HepG2 (cell line): ENCODE measurements around the gene CHTF18. TPM values are rescaled to one million over a fixed set of nuclear protein-coding genes. Genes with fewer than 3 reads are reported as not detected.
A peak's percentile ranks its signal among the peaks of the same experiment; 100 is the strongest.
"Not testable (repeated sequence)": the region's sequence is repeated elsewhere in the genome, so short reads cannot be mapped to it uniquely, and the experiment has no call there.

ENCODE experiments used
- ATAC-seq: fragments of 200-7000 bp; cut with Tn5 transposase; 3 replicates; pipeline ENCODE4 v1.9.1; 2020; ENCODE audit warnings: mild to moderate bottlenecking, moderate library complexity
- BruUV-seq: library from RNA; stranded (reverse); fragments of 400-500 nt; replicated peaks from 2 replicates; lab custom pipeline; 2021; lab: Mats Ljungman, UMichigan
- CTCF ChIA-PET: fragments of 300-600 bp; formaldehyde crosslinking; extraction: SDS; loops from one replicate; lab custom pipeline; 2021; ENCODE audit warnings: low total read pairs, inconsistent platforms, low intra/inter-chr PET ratio; lab: Yijun Ruan, JAX
- POLR2A ChIA-PET: fragments of 350-600 bp; sonication (Branson Sonifier 250); formaldehyde crosslinking; loops from one replicate; lab custom pipeline; 2020; ENCODE audit warnings: antibody characterized with exemption, inconsistent platforms; lab: Yijun Ruan, JAX
- DNase-seq: peaks from one replicate; pipeline ENCODE4 v3.0.0-alpha.2; 2015; ENCODE audit warnings: low spot score
- FAIRE-seq: peaks from 3 replicates; lab custom pipeline; 2011; peaks lifted over from hg19 to GRCh38; lab: Jason Lieb, UNC
- H2AFZ ChIP-seq: one replicate; pipeline ENCODE4 v1.6.1; 2011; ENCODE audit warnings: low read length, inconsistent platforms
- H3K27ac ChIP-seq: fragments of 300-600 bp; 3 replicates; pipeline ENCODE4 v1.8.0; 2011; ENCODE audit warnings: mixed run types, mild to moderate bottlenecking, mixed read lengths, low read length, inconsistent platforms; ENCODE audit not compliant: insufficient read depth; ENCODE audit errors: extremely low read length
- H3K27me3 ChIP-seq, 2 experiments: fragments of 200-600 bp in 1 of 2; 2 replicates in 1 of 2; 3 replicates in 1 of 2; pipeline versions ENCODE4 v1.6.0 to v1.8.0; 2011; ENCODE audit warnings: low read length in 2 of 2, mild to moderate bottlenecking in 2 of 2, moderate library complexity in 2 of 2, inconsistent platforms in 1 of 2; ENCODE audit not compliant: insufficient read depth in 2 of 2, control insufficient read depth in 1 of 2
- H3K36me3 ChIP-seq, 2 experiments: fragments of 200-600 bp in 1 of 2; replicated peaks in 1 of 2; 2 replicates in 1 of 2; 3 replicates in 1 of 2; pipeline versions ENCODE4 v1.5.1 to v1.8.0; 2011; ENCODE audit warnings: low read length in 2 of 2, inconsistent platforms in 1 of 2; ENCODE audit not compliant: insufficient read depth in 2 of 2, control insufficient read depth in 1 of 2
- H3K4me1 ChIP-seq: 2 replicates; pipeline ENCODE4 v1.5.1; 2012; ENCODE audit warnings: low read length, inconsistent platforms; ENCODE audit not compliant: insufficient read depth
- H3K4me2 ChIP-seq: 2 replicates; pipeline ENCODE4 v1.6.0; 2011; ENCODE audit warnings: low read depth, low read length, inconsistent platforms
- H3K4me3 ChIP-seq, 3 experiments: fragments of 200-600 bp in 1 of 3; sonication (generic), shearing (Covaris generic) in 1 of 3; replicated peaks in 1 of 3; 2 replicates each; pipeline ENCODE4 v1.5.1; 2011 to 2016; ENCODE audit warnings: low read length in 3 of 3, inconsistent platforms in 2 of 3, low read depth in 2 of 3, mild to moderate bottlenecking in 2 of 3, control low read depth in 1 of 3, mixed read lengths in 1 of 3; ENCODE audit not compliant: insufficient read depth in 1 of 3
- H3K79me2 ChIP-seq: one replicate; pipeline ENCODE4 v1.6.1; 2011; ENCODE audit warnings: low read length, inconsistent platforms; ENCODE audit not compliant: insufficient read depth
- H3K9ac ChIP-seq: 2 replicates; pipeline ENCODE4 v1.6.0; 2011; ENCODE audit warnings: mild to moderate bottlenecking, low read depth, low read length, inconsistent platforms; ENCODE audit not compliant: insufficient read depth
- H3K9me3 ChIP-seq: 2 replicates; pipeline ENCODE4 v1.5.1; 2012; ENCODE audit warnings: mild to moderate bottlenecking, low read length
- H4K20me1 ChIP-seq: 2 replicates; pipeline ENCODE4 v1.6.0; 2011; ENCODE audit warnings: inconsistent platforms, mild to moderate bottlenecking, low read length, moderate library complexity; ENCODE audit not compliant: insufficient read depth
- ELF1 ChIP-seq: sonication (generic); formaldehyde crosslinking; IDR thresholded peaks from 2 replicates; pipeline ENCODE4 v1.4.0; 2020; ENCODE audit warnings: missing genetic modification reagents
- PRDM15 ChIP-seq: sonication (generic); formaldehyde crosslinking; IDR thresholded peaks from 2 replicates; pipeline ENCODE4 v1.4.0; 2020; ENCODE audit warnings: missing genetic modification reagents
- ZNF883 ChIP-seq: sonication (generic); formaldehyde crosslinking; IDR thresholded peaks from 2 replicates; pipeline ENCODE4 v1.5.1; 2020; ENCODE audit warnings: mild to moderate bottlenecking, missing genetic modification reagents; ENCODE audit errors: not compliant biosample characterization
- ZSCAN12 ChIP-seq: sonication (generic); formaldehyde crosslinking; IDR thresholded peaks from 2 replicates; pipeline ENCODE4 v1.9.0; 2021; ENCODE audit warnings: mild to moderate bottlenecking, missing genetic modification reagents
- WGBS: methylation state at CpG from one replicate; pipeline ENCODE4 v1.1.6; 2017; ENCODE audit warnings: low lambda C conversion rate; 5-methylcytosine and 5-hydroxymethylcytosine counted together
- in situ Hi-C: cut with HindIII; loops from 2 replicates; pipeline ENCODE4 v1.10.0; 2017; ENCODE audit warnings: low pct_unique_long_range_greater_than_20kb; ENCODE audit not compliant: extremely low pct_ligation_motif_present
- intact Hi-C: fragments of 100-400 bp; cut with micrococcal nuclease; formaldehyde crosslinking; loops from one replicate; pipeline ENCODE4 v1.10.0; 2022; ENCODE audit not compliant: unreplicated experiment
- polyA plus RNA-seq, 8 experiments: library from polyadenylated mRNA; depleted of rRNA in 3 of 8; stranded (reverse) in 7 of 8; unstranded in 1 of 8; fragments of >200 nt; fragmentation: Illumina TruSeq in 4 of 8; extraction: Trizol in 4 of 8; gene quantifications; 2 replicates each; pipeline versions ENCODE4 v1.2.1 to v1.2.3, GENCODE V29; 2011 to 2016; ENCODE audit warnings: low read depth in 4 of 8, missing spikeins in 1 of 8, mixed read lengths in 1 of 8; ENCODE audit not compliant: insufficient read depth in 1 of 8
- total RNA-seq, 5 experiments: library from RNA; depleted of rRNA; stranded (reverse); fragments of >200 nt; fragmentation: Illumina TruSeq; extraction: Trizol; gene quantifications; 2 replicates each; pipeline ENCODE4 v1.2.3, GENCODE V29; 2016; ENCODE audit warnings: low read depth in 1 of 5

Gene CHTF18
- total and polyA plus RNA-seq, 2 of the 13 experiments (the other 11 are each of a cell fraction or from before 2014, with no cell fraction given): 8.6 to 22.9 TPM

DNA sequence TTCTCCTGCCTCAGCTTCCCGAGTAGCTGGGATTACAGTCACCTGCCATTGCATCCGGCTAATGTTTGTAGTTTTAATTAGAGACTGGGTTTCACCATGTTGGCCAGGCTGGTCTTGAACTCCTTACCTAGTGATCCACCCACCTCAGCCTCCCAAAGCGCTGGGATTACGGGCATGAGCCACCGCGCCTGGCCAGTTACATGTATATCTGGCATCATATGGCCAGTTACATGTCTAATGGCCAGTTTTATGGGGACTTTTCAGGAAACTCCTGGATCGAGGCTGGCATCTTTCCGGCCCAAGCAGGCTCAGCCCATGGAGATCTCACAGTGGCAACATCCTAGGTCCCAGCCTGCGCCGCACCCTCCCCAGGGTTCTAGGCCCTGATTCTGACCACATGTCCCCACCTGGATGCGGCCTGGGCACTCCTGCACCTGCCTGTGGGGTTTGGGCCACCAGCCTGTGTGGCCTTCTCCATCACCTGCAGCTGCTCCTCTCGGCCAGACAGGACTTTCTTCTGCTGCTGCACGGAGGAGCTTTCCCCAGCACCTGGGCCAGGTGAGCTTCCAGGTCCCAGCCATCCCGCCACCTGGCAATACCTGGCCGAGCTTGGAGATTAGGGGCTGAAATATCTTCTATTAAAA lies 46.3 kb upstream of the CHTF18 start:
- H3K36me3 ChIP-seq: peaks cover 0 to 3% of the 10 kb centered on the region in 2 experiments; a peak in 1 of 5 replicates
- BruUV-seq: TSS peak; percentile 67
- in situ Hi-C loops: loop anchor here (5.0 kb wide), 1 partner anchor 45 kb away; the partner anchor contains the start of genes CHTF18 and RPUSD1
- no peaks in the 10 kb centered on the region for H3K9me3 ChIP-seq
- intact Hi-C loops: no loop called here
- H3K79me2 ChIP-seq: no peaks in the 10 kb centered on the region
- TF ChIP-seq ELF1 (CRISPR knock-in tag) (no peak), PRDM15 (CRISPR knock-in tag) (no peak), ZNF883 (no peak), ZSCAN12 (CRISPR knock-in tag) (no peak)
- ChIA-PET CTCF (no interaction called here), POLR2A (interaction anchor here (3.3 kb wide), 1 partner anchor 22 kb away, joined by 22 read pairs; the partner anchor contains the start of gene ANTKMT)
- peaks cover 18% of the 10 kb centered on the region for H3K4me1 ChIP-seq
- DNase-seq (no peak), ATAC-seq (no peak), FAIRE-seq (no peak)
- no peak overlapping the region for H3K27ac ChIP-seq
- H4K20me1 ChIP-seq: no peaks in the 10 kb centered on the region
- no peak overlapping the region for H3K4me3 ChIP-seq
- no peak overlapping the region for H3K4me2 ChIP-seq
- 75% methylated on average over 10 of the region's 15 CpGs for WGBS
- 0 out of 5 replicates have a peak, but pooled peaks cover 0 to 5% of the 10 kb centered on the region in 2 experiments for H3K27me3 ChIP-seq
- no peak overlapping the region for H3K9ac ChIP-seq
- no peak overlapping the region for H2AFZ ChIP-seq

DNA sequence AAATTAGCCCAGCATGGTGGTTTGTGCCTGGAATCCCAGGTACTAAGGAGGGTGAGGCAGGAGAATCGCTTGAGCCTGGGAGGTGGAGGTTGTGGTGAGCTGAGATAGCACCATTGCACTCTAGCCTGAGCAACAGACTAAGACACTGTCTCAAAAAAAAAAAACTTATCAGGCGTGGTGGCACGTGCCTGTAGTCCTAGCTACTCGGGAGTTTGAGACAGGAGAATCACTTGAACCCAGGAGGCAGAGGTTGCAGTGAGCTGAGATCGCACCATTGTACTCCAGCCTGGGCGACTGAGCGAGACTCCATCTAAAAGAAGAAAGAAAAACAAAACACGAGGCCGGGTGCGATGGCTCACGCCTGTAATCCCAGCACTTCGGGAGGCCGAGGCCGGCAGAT lies 45.5 kb upstream of the CHTF18 start:
- H3K79me2 ChIP-seq, H2AFZ ChIP-seq, intact Hi-C loops, H3K9ac ChIP-seq, POLR2A ChIA-PET, H3K4me3 ChIP-seq, H3K36me3 ChIP-seq, H3K27me3 ChIP-seq, FAIRE-seq, H4K20me1 ChIP-seq, H3K27ac ChIP-seq, DNase-seq, H3K9me3 ChIP-seq, H3K4me2 ChIP-seq, CTCF ChIA-PET, ATAC-seq, BruUV-seq: not testable (repeated sequence)
- H3K4me1 ChIP-seq: peaks cover 18% of the 10 kb centered on the region
- in situ Hi-C loops: loop anchor here (5.0 kb wide), 1 partner anchor 44 kb away; the partner anchor contains the start of genes CHTF18 and RPUSD1
- WGBS: 50% methylated on average over 14 of the region's 14 CpGs
